Activated CD4-positive, alpha-beta T cell treated with anti-CD3 and anti-CD28 coated beads, Interleukin-2, Interleukin-6, amounts not matched to agents 100 ng/mL and 50 ng/mL, durations not matched to agents 16 hours and 8 hours (primary cell): ENCODE results near the gene PKP3.
A peak's percentile ranks its signal among the peaks of the same experiment; 100 is the strongest.

Experiments
- DNase-seq: peaks from one replicate; pipeline ENCODE4 v3.0.0-alpha.2; 2020

Gene PKP3

DNA sequence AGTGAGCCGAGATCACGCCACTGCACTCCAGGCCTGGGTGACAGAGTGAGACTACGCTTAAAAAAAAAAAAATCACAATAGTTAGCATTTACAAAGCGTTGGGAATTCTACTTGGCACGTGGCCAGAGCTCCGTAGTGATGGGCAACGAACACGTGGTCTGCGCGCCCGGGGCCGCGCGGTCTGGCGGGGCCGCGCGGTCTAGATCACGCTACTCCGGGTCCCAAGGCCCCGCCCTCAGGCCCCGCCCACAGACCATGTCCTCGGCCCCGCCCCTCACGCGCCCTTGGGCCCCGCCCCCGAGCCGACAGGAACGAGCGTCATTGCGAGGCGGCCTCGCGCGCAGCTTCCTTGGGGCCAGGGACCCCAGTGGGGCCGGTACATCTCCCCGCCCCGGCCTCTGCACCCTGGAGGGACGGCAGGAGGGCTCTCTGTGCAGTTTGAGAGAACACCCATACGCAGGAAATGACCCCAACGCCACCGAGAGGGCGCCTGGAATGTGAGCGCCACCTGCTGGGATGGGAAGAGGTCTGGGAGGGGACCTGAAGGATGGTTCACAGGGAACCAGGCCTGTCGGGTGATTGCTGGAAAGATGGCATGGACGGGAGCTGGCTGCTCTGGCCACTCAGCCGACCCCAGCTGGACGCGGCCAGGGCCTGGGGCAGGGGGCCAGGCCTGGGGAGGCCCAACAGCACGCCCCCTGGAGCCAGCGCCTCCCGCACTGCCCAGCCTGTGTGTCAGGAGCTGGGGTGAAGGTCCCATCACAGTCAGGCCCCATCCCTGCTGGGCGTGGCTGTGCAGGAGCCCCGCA, 54.1 kb downstream of the PKP3 start:
- peak; percentile 98 for DNase-seq

DNA sequence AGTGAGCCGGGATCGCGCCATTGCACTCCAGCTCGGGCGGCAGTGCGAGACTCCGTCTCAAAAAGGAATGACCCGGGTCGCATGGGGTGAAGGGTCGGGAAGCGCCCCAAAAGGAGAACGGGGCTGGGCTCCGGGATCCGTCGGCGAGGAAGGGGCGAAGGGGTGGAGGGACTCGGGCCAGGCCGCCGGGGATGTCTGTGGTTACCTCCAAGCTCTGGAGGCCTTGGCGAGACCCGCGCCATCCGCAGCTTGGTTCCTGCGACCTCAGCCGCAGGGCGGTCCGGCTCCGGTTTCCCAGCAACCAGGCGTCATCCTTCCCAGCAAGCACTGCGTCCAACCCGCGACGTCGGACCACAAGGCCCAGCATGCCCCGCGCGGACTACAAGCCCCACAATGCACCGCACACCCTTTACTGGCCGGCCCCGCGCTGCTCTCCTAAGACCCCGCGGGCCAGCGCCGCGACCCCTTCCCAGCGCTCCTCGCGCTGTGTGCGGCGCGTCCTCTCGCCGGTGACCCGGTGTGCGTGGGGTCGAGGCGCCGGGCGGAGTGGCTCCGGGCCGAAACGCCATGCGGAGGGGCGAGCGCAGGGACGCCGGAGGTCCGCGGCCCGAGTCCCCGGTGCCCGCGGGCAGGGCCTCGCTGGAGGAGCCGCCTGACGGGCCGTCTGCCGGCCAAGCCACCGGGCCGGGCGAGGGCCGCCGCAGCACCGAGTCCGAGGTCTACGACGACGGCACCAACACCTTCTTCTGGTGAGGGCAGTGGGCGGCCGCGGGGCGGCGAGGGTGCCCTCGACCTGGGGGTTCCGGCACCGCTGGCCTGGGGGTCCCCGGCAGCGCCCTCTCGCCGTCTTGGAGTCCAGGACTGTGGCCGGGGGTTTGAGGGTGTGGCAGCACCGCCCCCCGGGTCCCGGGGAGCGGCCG, 56.1 kb downstream of the PKP3 start, which contains the start of gene PTDSS2:
Gene PTDSS2 (plus strand): TSS at position 391 of the 920 bp plus-strand sequence. CDS start 177 bp downstream, at position 568.
- DNase-seq, result peak; percentile 97

DNA sequence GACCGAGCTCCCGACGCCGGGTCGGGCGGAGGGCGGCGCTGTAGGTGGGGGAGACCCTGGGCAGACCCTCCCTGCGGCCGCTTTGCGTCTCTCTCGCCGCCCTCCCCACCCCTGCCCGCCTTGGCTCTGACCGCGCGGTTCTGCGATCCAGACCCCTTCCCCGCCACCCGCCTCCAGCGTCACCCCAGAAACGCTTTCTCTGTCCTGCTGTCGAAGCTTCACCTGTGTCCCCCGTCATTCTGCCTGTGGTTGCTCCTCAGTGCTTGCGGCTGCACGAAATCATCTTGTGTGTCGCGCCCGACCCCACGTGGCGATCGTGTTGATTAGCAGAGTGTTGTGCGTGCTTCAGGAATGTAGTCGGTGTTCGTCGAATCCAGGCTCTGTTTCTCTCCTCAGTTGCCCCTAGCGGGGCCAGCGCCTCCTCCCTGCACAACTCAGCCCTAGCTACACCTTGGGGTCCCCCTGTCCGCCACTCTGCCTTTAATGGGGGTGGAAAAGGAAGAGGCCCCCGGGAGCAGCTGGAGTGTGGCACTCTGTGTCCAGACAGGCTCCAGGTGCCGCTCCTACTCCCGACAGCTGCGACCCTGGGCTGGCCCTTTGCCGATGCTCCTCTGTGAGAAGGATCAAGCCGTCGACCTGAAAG, 56.9 kb downstream of the PKP3 start:
- DNase-seq, result peak; percentile 74

DNA sequence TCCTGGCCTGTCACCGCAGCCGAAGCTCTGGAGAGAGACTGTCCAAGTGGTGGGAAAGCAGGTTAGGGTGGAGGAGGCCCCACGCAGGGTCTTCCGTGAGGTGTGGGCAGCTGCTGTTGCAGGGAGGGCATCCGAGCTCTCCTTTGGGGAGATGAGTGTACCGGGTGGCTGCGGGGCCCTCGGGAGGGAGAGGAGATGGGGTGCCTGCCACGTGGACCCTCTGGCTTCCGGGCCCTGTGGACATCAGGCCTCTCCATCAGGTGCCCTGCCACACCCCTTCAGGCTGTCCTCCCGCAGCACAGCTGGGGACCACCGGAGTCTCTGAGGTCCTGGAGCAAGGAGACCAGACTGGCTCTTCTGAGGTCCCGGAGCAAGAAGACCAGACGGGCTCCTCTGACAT, 57.7 kb downstream of the PKP3 start:
- DNase-seq, result no peak

DNA sequence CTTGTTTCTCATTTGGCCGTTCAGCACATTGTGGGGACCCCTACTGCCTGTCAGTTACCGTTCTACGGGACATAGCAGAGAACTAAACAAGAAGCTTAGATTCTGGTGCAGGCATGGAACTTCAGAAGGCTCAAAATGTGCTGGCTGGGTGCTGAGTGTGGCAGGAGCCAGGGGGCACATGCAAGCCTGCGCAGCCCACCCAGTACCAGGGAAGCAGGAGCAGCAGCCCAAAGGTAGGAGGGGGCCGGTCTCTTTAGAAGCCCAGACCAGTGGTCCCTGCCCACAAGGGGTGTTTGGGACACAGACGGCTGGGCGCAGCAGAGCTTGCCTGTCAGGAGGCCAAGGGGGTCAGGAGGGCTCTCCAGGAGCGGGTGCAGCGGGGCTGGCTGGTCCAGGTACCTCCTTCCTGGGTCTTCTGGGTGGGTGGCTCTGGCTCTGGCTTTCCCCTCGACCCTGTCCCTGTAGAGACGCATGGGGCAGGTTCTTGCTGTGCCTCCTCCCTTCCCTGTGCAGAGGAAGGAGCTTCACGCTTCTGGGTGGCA, 58.3 kb downstream of the PKP3 start:
- DNase-seq, result no peak

DNA sequence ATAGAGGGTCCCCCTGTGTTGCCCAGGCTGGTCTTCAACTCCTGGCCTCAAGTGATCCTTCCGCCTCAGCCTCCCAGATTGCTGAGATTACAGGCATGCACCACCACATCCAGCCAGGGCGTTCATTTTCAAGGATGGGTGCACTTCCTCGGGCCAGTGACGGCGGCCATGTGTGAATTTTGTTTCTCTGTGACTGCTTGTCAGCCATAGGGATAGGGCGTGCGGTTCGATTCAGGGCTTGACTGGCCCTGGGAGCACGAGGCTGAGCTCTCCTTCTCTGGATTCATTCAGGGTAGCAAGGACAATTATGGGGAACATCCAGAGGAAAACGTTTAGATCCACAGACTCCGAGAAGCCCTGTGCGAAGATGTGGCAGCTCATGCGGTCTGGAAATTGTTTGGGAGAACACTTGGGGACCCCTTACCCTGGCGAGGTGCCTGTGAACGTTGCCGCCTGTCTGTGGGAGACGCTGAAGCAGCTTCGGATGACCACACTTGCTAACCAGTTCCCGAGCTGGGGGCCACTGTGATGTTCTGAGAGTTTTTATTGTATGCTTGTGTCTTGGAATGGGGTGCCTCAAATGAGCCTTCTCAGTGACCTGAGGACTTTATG, 59.0 kb downstream of the PKP3 start:
- DNase-seq, result no peak

DNA sequence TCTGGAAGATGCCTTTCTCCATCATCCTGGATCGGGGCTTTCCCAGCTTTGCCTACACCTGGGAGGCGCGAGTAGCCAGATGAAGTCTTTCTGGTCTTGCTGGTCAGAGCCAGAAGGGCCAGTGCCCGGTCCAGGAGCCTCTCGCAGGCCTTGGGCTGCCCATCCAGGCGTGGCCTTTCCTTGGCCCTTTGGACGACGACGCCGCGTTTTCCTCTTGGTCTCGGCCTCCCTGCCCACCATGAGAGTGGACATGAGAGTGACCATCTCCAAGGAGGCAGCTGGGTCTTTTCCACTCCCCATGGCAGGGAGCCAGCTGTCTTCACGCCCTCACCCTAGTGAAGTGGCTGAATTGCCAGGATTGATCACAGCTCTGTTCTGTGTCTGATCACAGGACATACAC, 59.6 kb downstream of the PKP3 start:
- no peak for DNase-seq

DNA sequence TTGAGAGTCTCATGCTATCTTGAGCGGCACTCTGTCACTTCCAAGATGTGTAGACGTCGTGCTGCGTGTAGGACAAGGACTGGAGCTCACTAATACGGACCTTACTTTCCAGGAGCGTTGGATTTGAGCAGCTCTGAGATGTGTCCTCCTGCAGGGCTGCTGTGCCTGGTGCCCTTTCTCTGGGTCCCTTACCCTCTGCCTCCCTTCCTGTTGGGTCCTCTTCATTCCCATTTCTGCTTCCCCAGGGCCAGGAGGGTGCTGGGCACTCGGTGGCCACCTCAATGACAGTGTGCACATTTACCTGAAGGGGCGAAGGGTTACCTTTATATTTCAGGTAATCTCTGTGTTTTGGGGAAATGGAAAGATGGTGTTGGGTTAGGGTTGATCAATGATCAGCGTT, 60.0 kb downstream of the PKP3 start:
- no peak for DNase-seq
